ENCODE data around the gene COL7A1. TPM values are rescaled to one million over a fixed set of nuclear protein-coding genes. Genes with fewer than 3 reads are reported as not detected.

Gene COL7A1
- total RNA-seq, 1 experiment from 2014 or later, result 8.1 TPM

GRCh38 chr3:48565186-48565585 is 29.9 kb downstream of the COL7A1 start (continued):
- TF ChIP-seq ATF6 (CRISPR knock-in tag; IDR thresholded peaks at IDR 0.05), result no peak

GRCh38 chr3:48564667-48565066 is 30.5 kb downstream of the COL7A1 start:
- no peak overlapping the region for H3K27ac Mint-ChIP-seq
- no peaks in the 10 kb centered on the region for H3K27me3 Mint-ChIP-seq (ENCODE audit: low read depth)
- ATAC-seq (no peak), DNase-seq (ENCODE audit: low spot score) (no peak)
- H3K4me3 Mint-ChIP-seq, result no peak overlapping the region
- no peaks in the 10 kb centered on the region for H3K36me3 Mint-ChIP-seq
- H3K9me3 Mint-ChIP-seq, result no peaks in the 10 kb centered on the region
- no peak for TF ChIP-seq FOXP4 (CRISPR knock-in tag; IDR thresholded peaks at IDR 0.05)
- TF ChIP-seq HMGA2 (CRISPR knock-in tag; IDR thresholded peaks at IDR 0.05), result no peak
- no peak for TF ChIP-seq GRHL2 (CRISPR knock-in tag; IDR thresholded peaks at IDR 0.05; ENCODE audit: insufficient replicate concordance, severe bottlenecking)
- no peak for TF ChIP-seq NFYB (CRISPR knock-in tag; conservative IDR thresholded peaks at IDR 0.05; ENCODE audit: low read depth)
- TF ChIP-seq SMAD4 (CRISPR knock-in tag; IDR thresholded peaks at IDR 0.05), result no peak
- no peak for TF ChIP-seq FOXJ3 (CRISPR knock-in tag; IDR thresholded peaks at IDR 0.05; ENCODE audit: borderline replicate concordance)
- TF ChIP-seq MAX (CRISPR knock-in tag; IDR thresholded peaks at IDR 0.05), result no peak
- TF ChIP-seq ATF2 (CRISPR knock-in tag; IDR thresholded peaks at IDR 0.05; ENCODE audit: borderline replicate concordance, low read depth), result no peak
- no peak for TF ChIP-seq TEAD1 (CRISPR knock-in tag; IDR thresholded peaks at IDR 0.05)
- no peak for TF ChIP-seq ZNF232 (CRISPR knock-in tag; IDR thresholded peaks at IDR 0.05)
- no peak for TF ChIP-seq ATF3 (CRISPR knock-in tag; conservative IDR thresholded peaks at IDR 0.05)
- TF ChIP-seq AR (CRISPR knock-in tag; IDR thresholded peaks at IDR 0.05), result no peak
- TF ChIP-seq NFATC4 (CRISPR knock-in tag; IDR thresholded peaks at IDR 0.05), result no peak
- no peak for TF ChIP-seq CREB1 (CRISPR knock-in tag; IDR thresholded peaks at IDR 0.05)
- no peak for TF ChIP-seq GTF2I (CRISPR knock-in tag; conservative IDR thresholded peaks at IDR 0.05)
- TF ChIP-seq ZMAT4 (CRISPR knock-in tag; IDR thresholded peaks at IDR 0.05), result no peak
- TF ChIP-seq OVOL2 (CRISPR knock-in tag; IDR thresholded peaks at IDR 0.05; ENCODE audit: borderline replicate concordance), result no peak
- no peak for TF ChIP-seq USF2 (CRISPR knock-in tag; IDR thresholded peaks at IDR 0.05)
- TF ChIP-seq JUN (CRISPR knock-in tag; IDR thresholded peaks at IDR 0.05), result no peak
- TF ChIP-seq ZNF121 (CRISPR knock-in tag; IDR thresholded peaks at IDR 0.05), result no peak
- H3K4me1 Mint-ChIP-seq, result peaks cover 31% of the 10 kb centered on the region
- POLR2A ChIA-PET, result no interaction called here
- CTCF ChIA-PET, result no interaction called here
